ENCODE data around the gene HTR3E. TPM values are rescaled to one million over a fixed set of nuclear protein-coding genes. Genes with fewer than 3 reads are reported as not detected.

The HTR3E gene
- total RNA-seq, 1 experiment from 2014 or later: not detected

GRCh38 chr3:184142199-184142598, 45.3 kb downstream of the HTR3E start:
- no peak overlapping the region for H3K4me2 ChIP-seq
- H2AFZ ChIP-seq: no peak overlapping the region
- no peaks in the 10 kb centered on the region for H3K27me3 ChIP-seq (ENCODE audit: insufficient read depth, low read depth)
- BruUV-seq (replicated peaks): no TSS peak
- peaks cover 20% of the 10 kb centered on the region; the same call in 1 of the 2 replicates for H3K36me3 ChIP-seq (ENCODE audit: low read depth)
- peaks cover 18% of the 10 kb centered on the region for H3K79me2 ChIP-seq (ENCODE audit: low read depth)
- H4K20me1 ChIP-seq (ENCODE audit: insufficient read depth): no peaks in the 10 kb centered on the region; the same call in 1 of the 2 replicates
- CTCF ChIA-PET: no interaction called here
- H3K9me3 ChIP-seq (ENCODE audit: insufficient read depth, low read depth): no peaks in the 10 kb centered on the region
- POLR2A ChIA-PET (ENCODE audit: unreplicated experiment): no interaction called here
- DNase-seq: no peak
- TF ChIP-seq CTCF (conservative IDR thresholded peaks at IDR 0.05) (no peak), EZH2 (IDR thresholded peaks at IDR 0.05; ENCODE audit: low read depth) (no peak)
- H3K4me1 ChIP-seq (replicated peaks; ENCODE audit: insufficient read depth): peaks cover 2% of the 10 kb centered on the region; the same call in 1 of the 2 replicates
- intact Hi-C loops (cut with micrococcal nuclease; ENCODE audit: unreplicated experiment): loop anchor here (10.0 kb wide), 1 partner anchor 403 kb away; no protein-coding TSS in a partner anchor
- no peaks in the 10 kb centered on the region for H3K9me2 ChIP-seq (ENCODE audit: insufficient read depth)
- peaks cover 21% of the 10 kb centered on the region for H3F3A ChIP-seq (ENCODE audit: insufficient read depth, low read depth)
- no peak overlapping the region for H3K27ac ChIP-seq
- no peak overlapping the region for H3K4me3 ChIP-seq

DNA sequence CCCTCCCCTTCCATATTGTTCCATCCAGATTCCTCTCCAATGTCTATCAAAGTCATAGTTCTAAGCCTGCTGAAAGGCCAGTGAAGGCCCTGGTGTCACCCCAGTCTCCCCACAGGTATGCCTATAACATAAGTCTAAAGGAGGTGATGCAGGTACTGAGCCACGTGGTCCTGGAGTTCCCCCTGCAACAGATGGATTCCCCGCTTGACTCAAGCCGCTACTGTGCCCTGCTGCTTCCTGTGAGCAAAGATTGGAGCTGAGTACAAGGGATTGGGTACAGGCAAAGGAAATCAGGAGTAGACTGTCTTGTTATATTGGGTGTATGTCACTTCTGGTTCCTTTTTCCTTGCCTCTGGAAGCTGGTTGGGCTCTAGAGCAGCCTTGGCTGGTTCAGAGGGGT, 46.5 kb downstream of the HTR3E start:
- H3K4me3 ChIP-seq: no peak overlapping the region
- H3K9me2 ChIP-seq (ENCODE audit: insufficient read depth): no peaks in the 10 kb centered on the region
- no peaks in the 10 kb centered on the region for H3K4me1 ChIP-seq (replicated peaks; ENCODE audit: insufficient read depth)
- TF ChIP-seq EZH2 (IDR thresholded peaks at IDR 0.05; ENCODE audit: low read depth) (no peak), CTCF (conservative IDR thresholded peaks at IDR 0.05) (no peak)
- no peaks in the 10 kb centered on the region for H3K9me3 ChIP-seq (ENCODE audit: insufficient read depth, low read depth)
- H3K79me2 ChIP-seq (ENCODE audit: low read depth): peaks cover 6% of the 10 kb centered on the region
- peaks cover 26% of the 10 kb centered on the region for H3F3A ChIP-seq (ENCODE audit: insufficient read depth, low read depth)
- H2AFZ ChIP-seq: no peak overlapping the region
- CTCF ChIA-PET: interaction anchor here (0.9 kb wide), 1 partner anchor 97 kb away, joined by 4 read pairs; no protein-coding TSS in a partner anchor
- no peak overlapping the region for H3K27ac ChIP-seq
- no peak for DNase-seq
- no peak overlapping the region for H3K4me2 ChIP-seq
- POLR2A ChIA-PET (ENCODE audit: unreplicated experiment): interaction anchor here (0.5 kb wide), 1 partner anchor 42 kb away, joined by 4 read pairs; no protein-coding TSS in a partner anchor
- intact Hi-C loops (cut with micrococcal nuclease; ENCODE audit: unreplicated experiment): loop anchor here (10.0 kb wide), 1 partner anchor 401 kb away; no protein-coding TSS in a partner anchor
- peaks cover 20% of the 10 kb centered on the region; the same call in 1 of the 2 replicates for H3K36me3 ChIP-seq (ENCODE audit: low read depth)
- no peaks in the 10 kb centered on the region; the same call in 1 of the 2 replicates for H4K20me1 ChIP-seq (ENCODE audit: insufficient read depth)
- H3K27me3 ChIP-seq (ENCODE audit: insufficient read depth, low read depth): no peaks in the 10 kb centered on the region
- BruUV-seq (replicated peaks): no TSS peak

GRCh38 chr3:184144505-184144904, 47.6 kb downstream of the HTR3E start:
- Histone ChIP-seq H2AFZ (no peak overlapping the region), H4K20me1 (ENCODE audit: insufficient read depth) (no peaks in the 10 kb centered on the region; the same call in 1 of the 2 replicates), H3K9me3 (ENCODE audit: insufficient read depth, low read depth) (no peaks in the 10 kb centered on the region), H3K27me3 (ENCODE audit: insufficient read depth, low read depth) (no peaks in the 10 kb centered on the region), H3K4me2 (no peak overlapping the region), H3K79me2 (ENCODE audit: low read depth) (no peaks in the 10 kb centered on the region), H3K4me3 (no peak overlapping the region), H3K36me3 (ENCODE audit: low read depth) (peaks cover 20% of the 10 kb centered on the region; the same call in 1 of the 2 replicates), H3F3A (ENCODE audit: insufficient read depth, low read depth) (peaks cover 32% of the 10 kb centered on the region), H3K4me1 (replicated peaks; ENCODE audit: insufficient read depth) (no peaks in the 10 kb centered on the region), H3K9me2 (ENCODE audit: insufficient read depth) (no peaks in the 10 kb centered on the region), H3K27ac (no peak overlapping the region)
- TF ChIP-seq EZH2 (IDR thresholded peaks at IDR 0.05; ENCODE audit: low read depth) (no peak), CTCF (conservative IDR thresholded peaks at IDR 0.05) (no peak)
- ChIA-PET CTCF (no interaction called here), POLR2A (ENCODE audit: unreplicated experiment) (interaction anchor here (0.6 to 0.7 kb wide), 2 partner anchors 9 to 175 kb away, joined by 5 to 8 read pairs; partner anchors contain the start of gene EIF2B5)
- no TSS peak for BruUV-seq (replicated peaks)
- intact Hi-C loops (cut with micrococcal nuclease; ENCODE audit: unreplicated experiment): loop anchor here (10.0 kb wide), 1 partner anchor 400 kb away; no protein-coding TSS in a partner anchor
- no peak for DNase-seq

All from PC-9 (cell line).